ENCODE measurements around the gene PLD4. TPM values are rescaled to one million over a fixed set of nuclear protein-coding genes. Genes with fewer than 3 reads are reported as not detected.
"Not testable (repeated sequence)": the region's sequence is repeated elsewhere in the genome, so short reads cannot be mapped to it uniquely, and the experiment has no call there.

Gene PLD4
- total RNA-seq, 1 donor from 2014 or later = not detected

DNA sequence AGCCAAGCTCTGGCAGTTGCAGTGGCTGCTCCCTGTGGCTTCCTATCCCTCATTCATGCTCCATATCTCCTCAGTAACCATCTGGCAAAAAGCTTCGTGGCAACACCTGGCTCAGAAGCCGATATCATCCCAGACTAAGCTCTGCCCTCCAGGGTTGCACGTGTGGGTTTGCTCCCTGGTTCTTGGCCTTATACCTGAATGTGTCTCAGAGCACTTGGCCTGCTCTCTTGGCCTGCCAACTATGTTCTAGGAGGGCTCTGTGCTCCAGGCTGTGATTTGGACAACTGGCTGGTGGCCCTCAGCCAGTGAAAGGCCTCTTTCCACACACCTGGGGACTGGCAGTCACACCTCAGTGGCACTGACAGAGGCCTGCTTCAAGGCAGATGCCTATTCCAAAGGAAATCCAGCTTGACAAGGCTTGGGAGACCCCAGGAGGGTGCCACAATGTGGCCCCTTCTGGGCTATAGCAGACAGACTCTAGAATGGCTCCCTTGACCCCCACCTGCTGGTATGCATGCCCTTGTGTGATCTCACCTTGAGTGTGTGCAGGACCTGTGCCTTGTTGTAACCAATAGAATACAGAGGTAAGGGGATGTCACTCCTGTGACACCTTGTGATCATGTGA is 10.5 kb downstream of the PLD4 start:
- no peak for DNase-seq (ENCODE audit: missing footprints)
- ATAC-seq = no peak
- intact Hi-C loops (cut with DNase I) = no loop called here

DNA sequence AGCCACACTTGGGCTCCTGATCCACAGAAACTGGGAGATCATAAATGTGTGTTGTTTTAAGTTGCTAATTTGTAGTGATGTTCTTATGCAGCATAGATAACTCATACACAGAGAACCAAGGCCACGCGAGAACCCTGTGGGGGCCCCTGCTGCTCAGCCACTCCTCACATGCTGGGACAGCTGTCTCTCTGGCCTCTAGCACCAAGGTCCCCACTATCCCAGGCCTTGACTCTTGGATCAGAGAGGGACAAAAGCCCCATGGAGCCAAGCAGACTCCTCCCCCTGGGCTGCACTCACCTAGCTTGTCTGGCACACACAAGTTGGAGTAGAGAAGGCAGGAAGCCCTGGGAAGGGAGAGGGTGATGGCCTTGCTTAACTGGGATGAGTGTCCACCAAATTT is 11.3 kb downstream of the PLD4 start:
- DNase-seq (ENCODE audit: missing footprints) (no peak), ATAC-seq (no peak)
- intact Hi-C loops (cut with DNase I) = no loop called here

DNA sequence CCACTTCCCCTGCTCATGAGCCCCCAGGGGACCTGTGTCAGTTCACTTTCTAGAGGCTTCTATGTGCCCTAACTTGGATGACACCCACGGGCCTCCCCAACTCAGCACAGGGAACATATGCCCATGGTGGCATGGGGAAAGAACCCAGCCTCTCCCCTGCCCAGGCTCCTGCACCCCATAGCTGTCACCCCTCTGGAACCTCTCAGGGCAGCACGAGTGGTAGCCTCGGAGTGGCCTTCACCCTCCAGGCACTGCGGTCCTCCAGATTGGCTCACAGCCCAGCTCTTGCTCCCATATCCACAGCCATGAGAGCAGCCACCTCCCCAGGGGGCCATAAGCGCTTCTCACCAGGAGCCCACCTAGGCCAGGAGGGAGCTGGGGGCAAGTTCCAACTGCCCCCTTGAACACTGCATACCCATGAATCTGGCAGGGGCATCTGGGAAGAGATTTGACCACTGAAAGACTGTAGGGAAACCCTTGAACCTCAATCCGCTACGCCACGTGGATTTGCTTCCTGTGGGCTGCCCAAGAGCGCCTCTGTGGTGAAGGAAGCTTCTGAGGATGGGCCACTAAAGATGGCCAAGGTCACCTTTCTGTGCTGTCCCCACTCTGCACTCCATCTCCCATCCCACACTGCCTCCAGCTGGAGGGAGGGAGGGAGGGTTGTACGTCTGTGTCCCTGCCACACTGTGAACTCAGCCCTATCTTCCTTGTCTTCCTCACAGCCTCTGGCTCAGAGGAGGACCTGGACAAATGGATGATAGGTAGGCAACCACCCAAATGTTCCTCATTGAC is 11.9 kb downstream of the PLD4 start:
- DNase-seq (ENCODE audit: missing footprints) = no peak
- intact Hi-C loops (cut with DNase I) = no loop called here
- ATAC-seq = no peak

DNA sequence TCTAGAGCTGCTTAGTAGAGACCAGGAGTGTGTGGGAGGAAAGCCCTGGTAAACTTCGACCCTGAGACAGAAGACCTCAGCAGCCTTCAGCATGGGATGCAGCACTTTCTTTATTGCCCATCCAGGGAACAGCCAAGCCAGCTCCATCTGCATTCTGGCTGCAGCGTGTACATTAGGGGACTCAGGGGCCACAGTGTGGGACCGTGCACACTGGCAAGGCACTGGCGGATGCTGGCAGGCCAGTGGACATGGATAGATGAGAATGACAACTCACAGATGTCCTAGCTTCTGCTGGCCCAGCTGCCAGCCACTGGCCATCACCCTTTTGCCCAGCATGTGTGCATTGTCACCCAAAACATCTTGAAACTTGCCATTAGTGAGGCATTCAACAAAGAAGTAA is 12.5 kb downstream of the PLD4 start:
- DNase-seq (ENCODE audit: missing footprints) (no peak), ATAC-seq (no peak)
- intact Hi-C loops (cut with DNase I) = no loop called here

DNA sequence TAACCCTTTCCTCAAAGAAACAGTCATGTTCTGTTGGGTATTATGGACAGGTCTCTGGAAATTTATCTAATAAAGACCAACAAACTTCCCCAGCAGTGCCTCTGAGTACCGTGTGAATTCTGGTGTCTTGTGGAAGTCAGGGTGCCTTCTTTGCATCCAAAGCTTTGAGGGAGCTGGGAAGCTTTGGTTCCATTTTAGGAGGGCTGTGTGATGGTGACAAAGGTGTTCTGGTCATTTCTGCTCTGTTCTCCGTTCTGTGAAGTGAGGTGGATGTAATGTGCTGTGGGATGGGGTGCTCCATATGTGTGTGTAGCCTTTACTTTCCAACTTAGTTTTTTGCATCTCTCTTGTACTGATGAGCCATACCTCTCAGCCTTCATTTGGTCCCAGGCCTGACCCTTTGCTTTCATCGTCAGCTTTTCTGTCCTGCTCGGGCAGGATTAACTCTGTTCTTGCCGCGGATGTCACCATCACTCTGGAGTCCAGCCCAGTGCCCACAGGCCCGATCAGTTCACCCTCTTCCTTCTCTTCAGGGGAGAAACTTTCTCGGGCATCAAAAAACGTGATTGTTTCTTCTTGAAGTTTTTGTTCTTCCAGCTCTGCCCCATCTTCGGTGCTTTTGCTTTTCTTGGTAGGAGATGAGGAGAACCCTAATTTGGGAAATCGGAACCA is 13.2 kb downstream of the PLD4 start:
- ATAC-seq = no peak
- no peak for DNase-seq (ENCODE audit: missing footprints)
- intact Hi-C loops (cut with DNase I) = no loop called here

DNA sequence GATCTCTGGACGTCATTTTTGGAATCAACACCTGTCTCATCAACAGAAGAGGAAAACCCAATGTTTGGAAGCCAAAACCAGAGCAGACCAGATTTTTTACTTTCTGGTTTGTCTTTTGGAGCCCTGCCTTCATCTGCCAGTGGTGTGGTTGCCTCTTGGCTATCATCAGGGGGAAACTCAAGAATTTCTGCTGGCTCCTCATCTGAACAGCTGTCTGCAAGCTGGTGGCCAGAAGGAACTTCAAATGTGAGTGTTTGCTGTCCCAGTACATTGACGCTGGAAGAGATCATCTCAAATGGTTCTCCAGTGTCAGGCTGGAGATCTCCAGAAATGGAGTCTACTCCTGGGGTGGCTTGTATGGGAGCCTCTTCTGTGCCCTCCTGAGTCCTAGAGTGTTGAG is 13.8 kb downstream of the PLD4 start:
- ATAC-seq (no peak), DNase-seq (ENCODE audit: missing footprints) (no peak)
- intact Hi-C loops (cut with DNase I) = no loop called here

DNA sequence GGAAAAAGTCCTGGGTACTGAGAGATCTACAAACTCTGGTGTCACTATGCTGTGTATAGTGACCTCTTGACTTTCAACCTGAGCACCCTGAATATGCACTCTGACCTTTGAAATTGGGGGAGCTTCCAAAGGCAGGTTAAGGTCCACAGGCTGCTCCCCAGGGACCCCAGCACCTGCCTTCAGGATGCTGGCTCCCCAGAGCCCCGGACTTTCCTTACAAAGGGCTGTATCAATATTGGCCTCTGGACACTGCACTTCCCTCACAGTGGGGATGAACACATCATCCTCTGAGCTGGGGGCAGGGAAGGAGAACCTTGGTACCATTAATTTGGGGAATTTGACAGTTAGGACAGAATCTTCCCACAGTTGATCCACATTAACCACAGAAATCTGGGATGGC is 14.3 kb downstream of the PLD4 start:
- DNase-seq (ENCODE audit: missing footprints) (no peak), ATAC-seq (no peak)
- intact Hi-C loops (cut with DNase I) = no loop called here

DNA sequence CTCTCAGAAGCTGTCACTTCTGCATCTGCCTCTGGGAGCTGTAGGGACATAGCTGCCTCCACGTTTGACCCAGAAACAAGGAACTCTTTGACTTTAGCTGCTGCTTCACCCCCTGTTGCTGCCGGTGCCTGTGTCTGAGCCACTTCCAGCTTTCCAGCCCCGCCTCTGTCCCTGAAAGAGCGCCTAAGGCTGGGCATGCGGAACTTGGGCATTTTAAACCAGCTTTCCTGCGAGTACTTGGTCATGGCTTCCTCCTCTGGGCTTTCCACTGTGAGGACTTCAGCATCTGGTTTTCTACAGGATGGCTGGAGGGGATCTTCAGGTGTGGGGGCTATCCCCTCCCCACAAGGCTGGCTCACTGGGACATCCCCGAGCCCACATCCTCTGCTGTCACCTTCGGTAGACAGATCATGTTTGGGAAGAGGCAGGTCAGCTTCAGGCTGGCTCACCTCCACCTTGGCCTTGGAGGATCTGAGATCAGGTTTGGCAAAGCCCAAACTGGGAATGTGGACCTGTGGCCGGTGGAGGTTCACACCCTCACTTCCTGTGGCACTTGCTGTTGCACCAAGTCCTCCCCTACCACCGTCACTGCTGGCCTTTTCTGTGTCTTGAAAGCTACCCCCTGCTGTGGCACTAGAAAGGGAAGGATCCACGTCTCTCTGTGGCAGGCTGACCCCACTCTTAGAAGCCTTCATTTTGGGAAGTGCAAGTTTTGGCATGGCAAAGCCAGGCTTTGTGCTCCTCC is 15.2 kb downstream of the PLD4 start:
- no peak for ATAC-seq
- DNase-seq (ENCODE audit: missing footprints) = no peak
- intact Hi-C loops (cut with DNase I) = no loop called here

DNA sequence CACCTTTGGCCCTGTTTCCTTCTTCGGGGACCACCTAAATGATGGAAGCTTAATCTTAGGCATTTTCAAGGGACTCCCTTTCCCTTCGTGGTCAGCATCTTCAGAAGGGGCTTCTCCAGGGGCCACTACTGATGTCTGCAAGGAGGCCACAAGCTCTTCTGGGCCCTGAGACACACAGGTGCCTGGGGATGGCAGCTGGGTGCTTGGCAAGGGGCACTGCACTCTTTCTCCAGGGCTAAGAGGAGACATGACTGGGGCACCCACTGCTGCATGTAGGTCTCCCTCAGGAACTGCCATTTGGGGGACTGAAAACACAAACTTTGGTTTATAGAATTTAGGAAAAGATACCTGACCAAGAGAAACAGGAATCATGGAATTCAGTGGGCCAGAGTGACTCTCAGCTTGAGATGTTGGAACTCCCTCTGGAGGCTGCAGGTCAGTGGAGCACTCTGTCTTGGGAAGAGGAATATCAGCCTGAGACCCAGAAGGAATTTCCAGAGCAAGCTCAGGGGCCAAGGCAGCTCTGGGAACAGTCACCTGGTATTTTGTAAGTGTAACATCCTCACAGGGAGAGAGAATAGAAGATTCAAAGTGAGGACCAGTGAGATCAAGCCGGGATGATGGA is 16.0 kb downstream of the PLD4 start:
- ATAC-seq (no peak), DNase-seq (ENCODE audit: missing footprints) (no peak)

DNA sequence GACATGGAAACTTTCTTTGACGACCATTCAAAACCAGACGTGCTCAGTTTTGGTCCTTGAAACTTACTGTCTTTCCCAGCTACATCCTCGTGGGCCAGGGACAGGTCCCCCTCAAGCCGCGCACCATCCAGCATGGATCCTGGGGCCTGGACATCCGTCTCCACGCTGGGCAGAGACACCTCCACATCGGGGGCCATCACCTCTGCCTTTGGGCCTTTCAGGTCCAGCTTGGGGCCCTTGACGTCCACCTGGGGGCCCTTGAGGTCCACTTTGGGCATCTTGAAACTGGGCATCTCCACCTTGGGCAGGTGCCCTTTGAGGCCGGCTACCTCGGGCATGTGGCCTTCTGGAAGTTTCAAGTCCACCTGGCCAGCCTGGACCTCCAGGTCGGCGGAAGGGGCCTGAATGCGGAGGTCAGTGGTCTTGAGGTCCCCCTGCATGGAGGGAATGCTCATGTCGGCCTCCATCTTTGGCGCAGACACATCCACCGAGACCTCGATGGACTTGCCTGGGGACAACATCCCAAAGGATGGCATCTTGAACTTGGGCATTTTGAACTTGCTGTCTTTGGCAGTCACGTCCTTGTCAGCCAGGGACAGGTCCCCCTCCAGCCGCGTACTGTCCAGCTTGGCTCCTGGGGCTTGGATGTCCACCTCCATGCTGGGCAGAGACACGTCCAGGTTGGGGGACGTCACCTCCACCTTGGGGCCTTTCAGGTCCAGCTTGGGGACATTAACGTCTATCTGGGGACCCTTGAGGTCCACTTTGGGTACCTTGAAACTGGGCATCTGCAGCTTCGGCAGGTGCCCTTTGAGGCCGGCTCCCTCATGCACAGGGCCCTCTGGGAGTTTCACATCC is 17.1 kb downstream of the PLD4 start:
- no peak for DNase-seq (ENCODE audit: missing footprints)
- no peak for ATAC-seq
- intact Hi-C loops (cut with DNase I) = no loop called here

More for the DNA sequence above, 16.0 kb downstream of the PLD4 start:
- intact Hi-C loops (cut with DNase I) = no loop called here

DNA sequence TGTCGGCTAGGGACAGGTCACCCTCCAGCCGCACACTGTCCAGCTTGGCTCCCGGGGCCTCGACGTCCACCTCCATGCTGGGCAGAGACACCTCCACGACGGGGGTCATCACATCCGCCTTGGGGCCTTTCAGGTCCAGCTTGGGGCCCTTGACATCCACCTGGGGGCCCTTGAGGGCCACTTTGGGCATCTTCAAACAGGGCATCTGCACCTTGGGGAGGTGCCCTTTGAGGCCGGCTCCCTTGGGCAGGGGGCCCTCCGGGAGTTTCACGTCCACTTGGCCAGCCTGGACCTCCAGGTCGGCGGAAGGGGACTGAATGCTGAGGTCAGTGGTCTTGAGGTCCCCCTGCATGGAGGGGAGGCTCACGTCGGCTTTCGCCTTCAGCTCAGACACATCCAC is 17.9 kb downstream of the PLD4 start:
- intact Hi-C loops (cut with DNase I) = no loop called here
- DNase-seq (ENCODE audit: missing footprints) (no peak), ATAC-seq (no peak)

DNA sequence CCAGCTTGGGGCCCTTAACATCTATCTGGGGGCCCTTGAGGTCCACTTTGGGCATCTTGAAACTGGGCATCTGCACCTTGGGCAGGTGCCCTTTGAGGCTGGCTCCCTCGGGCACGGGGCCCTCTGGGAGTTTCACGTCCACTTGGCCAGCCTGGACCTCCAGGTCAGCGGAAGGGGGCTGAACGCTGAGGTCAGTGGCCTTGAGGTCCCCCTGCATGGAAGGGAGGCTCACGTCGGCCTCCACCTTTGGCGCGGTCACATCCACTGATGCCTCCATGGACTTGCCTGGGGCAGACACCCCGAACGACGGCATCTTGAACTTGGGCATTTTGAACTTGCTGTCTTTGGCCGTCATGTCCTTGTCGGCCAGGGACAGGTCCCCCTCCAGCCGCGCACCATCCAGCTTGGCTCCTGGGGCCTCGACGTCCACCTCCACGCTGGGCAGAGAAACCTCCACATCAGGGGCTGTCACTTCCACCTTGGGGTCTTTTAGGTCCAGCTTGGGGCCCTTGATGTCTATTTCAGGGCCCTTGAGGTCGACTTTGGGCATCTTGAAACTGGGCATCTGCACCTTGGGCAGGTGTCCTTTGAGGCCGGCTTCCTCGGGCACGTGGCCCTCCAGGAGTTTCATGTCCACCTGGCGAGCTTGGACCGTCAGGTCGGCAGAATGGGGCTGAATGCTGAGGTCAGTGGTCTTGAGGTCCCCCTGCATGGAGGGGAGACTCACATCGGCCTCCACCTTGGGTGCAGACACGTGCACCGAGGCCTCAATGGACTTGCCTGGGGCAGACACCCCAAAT is 18.7 kb downstream of the PLD4 start:
- intact Hi-C loops (cut with DNase I); ATAC-seq; DNase-seq (ENCODE audit: missing footprints): not testable (repeated sequence)

DNA sequence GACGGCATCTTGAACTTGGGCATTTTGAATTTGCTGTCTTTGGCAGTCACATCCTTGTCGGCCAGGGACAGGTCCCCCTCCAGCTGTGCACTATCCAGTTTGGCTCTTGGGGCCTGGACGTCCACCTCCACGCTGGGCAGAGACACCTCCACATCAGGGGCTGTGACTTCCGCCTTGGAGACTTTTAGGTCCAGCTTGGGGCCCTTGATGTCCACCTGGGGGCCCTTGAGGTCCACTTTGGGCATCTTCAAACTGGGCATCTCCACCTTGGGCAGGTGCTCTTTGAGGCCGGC is 19.3 kb downstream of the PLD4 start:
- DNase-seq (ENCODE audit: missing footprints); intact Hi-C loops (cut with DNase I); ATAC-seq: not testable (repeated sequence)

DNA sequence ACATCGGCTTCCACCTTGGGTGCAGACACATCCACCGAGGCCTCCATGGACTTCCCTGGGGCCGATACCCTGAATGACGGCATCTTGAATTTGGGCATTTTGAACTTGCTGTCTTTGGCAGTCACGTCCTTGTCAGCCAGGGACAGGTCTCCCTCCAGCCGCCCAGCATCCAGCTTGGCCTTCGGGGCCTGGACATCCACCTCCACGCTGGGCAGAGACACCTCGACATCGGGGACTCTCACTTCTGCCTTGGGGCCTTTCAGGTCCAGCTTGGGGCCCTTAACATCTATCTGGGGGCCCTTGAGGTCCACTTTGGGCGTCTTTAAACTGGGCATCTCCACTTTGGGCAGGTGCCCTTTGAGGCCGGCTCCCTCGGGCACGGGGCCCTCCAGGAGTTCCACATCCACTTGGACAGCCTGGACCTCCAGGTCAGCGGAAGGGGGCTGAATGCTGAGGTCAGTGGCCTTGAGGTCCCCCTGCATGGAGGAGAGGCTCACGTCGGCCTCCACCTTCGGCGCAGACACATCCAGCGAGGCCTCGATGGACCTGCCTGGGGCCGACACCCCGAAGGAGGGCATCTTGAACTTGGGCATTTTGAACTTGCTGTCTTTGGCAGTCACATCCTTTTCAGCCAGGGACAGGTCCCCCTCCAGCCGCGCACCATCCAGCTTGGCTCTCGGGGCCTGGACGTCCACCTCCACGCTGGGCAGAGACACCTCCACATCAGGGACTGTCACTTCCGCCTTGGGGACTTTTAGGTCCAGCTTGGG is 19.9 kb downstream of the PLD4 start:
- intact Hi-C loops (cut with DNase I); DNase-seq (ENCODE audit: missing footprints); ATAC-seq: not testable (repeated sequence)

DNA sequence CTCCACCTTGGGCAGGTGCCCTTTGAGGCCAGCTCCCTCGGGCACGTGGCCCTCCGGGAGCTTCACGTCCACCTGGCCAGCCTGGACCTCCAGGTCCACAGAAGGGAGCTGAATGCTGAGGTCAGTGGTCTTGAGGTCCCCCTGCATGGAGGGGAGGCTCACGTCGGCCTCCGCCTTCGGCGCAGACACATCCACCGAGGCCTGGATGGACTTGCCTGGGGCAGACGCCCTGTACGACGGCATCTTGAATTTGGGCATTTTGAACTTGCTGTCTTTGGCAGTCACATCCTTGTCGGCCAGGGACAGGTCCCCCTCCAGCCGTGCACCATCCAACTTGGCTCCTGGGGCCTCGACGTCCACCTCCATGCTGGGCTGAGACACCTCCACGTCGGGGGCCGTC is 20.6 kb downstream of the PLD4 start:
- DNase-seq (ENCODE audit: missing footprints); intact Hi-C loops (cut with DNase I); ATAC-seq: not testable (repeated sequence)

All from Right ventricle myocardium inferior (tissue), 1 donor.